ENCODE measurements around the gene XPO1.

DNA sequence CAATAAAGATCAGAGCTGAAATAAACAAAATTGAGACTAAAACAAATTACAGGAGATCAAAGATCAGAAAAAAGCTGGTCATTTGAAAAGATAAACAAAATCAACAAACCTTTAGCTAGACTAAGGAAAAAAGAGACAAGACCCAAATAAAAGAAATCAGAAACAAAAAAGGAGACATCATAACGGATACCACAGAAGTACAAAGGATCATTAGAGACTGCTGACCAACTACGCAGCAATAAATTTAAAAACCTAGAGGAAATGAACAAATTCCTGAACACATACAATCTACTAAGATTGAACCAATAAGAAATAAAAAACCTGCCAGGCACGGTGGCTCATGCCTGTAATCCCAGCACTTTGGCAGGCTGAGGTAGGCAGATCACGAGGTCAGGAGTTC, 101.0 kb downstream of the XPO1 start:
- TF ChIP-seq, protein P1, sequence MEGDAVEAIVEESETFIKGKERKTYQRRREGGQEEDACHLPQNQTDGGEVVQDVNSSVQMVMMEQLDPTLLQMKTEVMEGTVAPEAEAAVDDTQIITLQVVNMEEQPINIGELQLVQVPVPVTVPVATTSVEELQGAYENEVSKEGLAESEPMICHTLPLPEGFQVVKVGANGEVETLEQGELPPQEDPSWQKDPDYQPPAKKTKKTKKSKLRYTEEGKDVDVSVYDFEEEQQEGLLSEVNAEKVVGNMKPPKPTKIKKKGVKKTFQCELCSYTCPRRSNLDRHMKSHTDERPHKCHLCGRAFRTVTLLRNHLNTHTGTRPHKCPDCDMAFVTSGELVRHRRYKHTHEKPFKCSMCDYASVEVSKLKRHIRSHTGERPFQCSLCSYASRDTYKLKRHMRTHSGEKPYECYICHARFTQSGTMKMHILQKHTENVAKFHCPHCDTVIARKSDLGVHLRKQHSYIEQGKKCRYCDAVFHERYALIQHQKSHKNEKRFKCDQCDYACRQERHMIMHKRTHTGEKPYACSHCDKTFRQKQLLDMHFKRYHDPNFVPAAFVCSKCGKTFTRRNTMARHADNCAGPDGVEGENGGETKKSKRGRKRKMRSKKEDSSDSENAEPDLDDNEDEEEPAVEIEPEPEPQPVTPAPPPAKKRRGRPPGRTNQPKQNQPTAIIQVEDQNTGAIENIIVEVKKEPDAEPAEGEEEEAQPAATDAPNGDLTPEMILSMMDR (IDR thresholded peaks at IDR 0.05): no peak
- no peak for TF ChIP-seq SIN3A (IDR thresholded peaks at IDR 0.05; ENCODE audit: borderline replicate concordance, insufficient read depth, low read depth, low read length)
- no peak for TF ChIP-seq POLR2AphosphoS5 (IDR thresholded peaks at IDR 0.05; ENCODE audit: low read depth, low read length)
